SK-N-SH (cell line): ENCODE measurements around the gene CHCHD6. TPM values are rescaled to one million over a fixed set of nuclear protein-coding genes. Genes with fewer than 3 reads are reported as not detected.

Experiments used
- CTCF ChIA-PET: fragments of 300-600, 350-600 bp; formaldehyde crosslinking; extraction: SDS; loops from one replicate; lab custom pipeline; 2021; lab: Yijun Ruan, JAX
- POLR2A ChIA-PET: fragments of 350-600 bp; sonication (Branson Sonifier 250); formaldehyde crosslinking; extraction: SDS; loops from one replicate; lab custom pipeline; 2020; ENCODE audit warnings: antibody characterized with exemption, inconsistent platforms; lab: Yijun Ruan, JAX
- DNase-seq: peaks from one replicate; pipeline ENCODE4 v3.0.0; 2012
- H2AFZ ChIP-seq: fragments of 200-600 bp; sonication (generic); 2 replicates; pipeline ENCODE4 v1.8.1; 2016; ENCODE audit warnings: antibody characterized with exemption, mild to moderate bottlenecking, low read depth
- H3F3A ChIP-seq: fragments of 200-600 bp; sonication (generic); replicated peaks from 2 replicates; pipeline ENCODE3; 2016; ENCODE audit warnings: antibody characterized with exemption, mild to moderate bottlenecking; ENCODE audit not compliant: insufficient read depth
- H3K27ac ChIP-seq, 2 experiments: fragments of 200-500 bp in 1 of 2; fragments of 200-600 bp in 1 of 2; sonication (Bioruptor generic) in 1 of 2; sonication (generic), shearing (Covaris generic) in 1 of 2; 2 replicates each; pipeline versions ENCODE4 v1.5.1 to v1.6.1; 2014 to 2016; ENCODE audit warnings: low read depth in 2 of 2, inconsistent platforms in 1 of 2, low read length in 1 of 2, mild to moderate bottlenecking in 1 of 2, mixed read lengths in 1 of 2
- H3K27me3 ChIP-seq: fragments of 200-600 bp; sonication (generic), shearing (Covaris generic); 2 replicates; pipeline ENCODE4 v1.6.1; 2016; ENCODE audit warnings: mixed run types; ENCODE audit not compliant: insufficient read depth
- H3K36me3 ChIP-seq, 2 experiments: fragments of 200-500 bp in 1 of 2; fragments of 200-600 bp in 1 of 2; sonication (Bioruptor generic) in 1 of 2; sonication (generic) in 1 of 2; replicated peaks in 1 of 2; 2 replicates each; pipeline versions ENCODE3 to v1.5.1; 2014 to 2016; ENCODE audit warnings: low read length in 1 of 2, mild to moderate bottlenecking in 1 of 2; ENCODE audit not compliant: insufficient read depth in 2 of 2, control insufficient read depth in 1 of 2
- H3K4me1 ChIP-seq, 2 experiments: fragments of 200-500 bp in 1 of 2; fragments of 200-600 bp in 1 of 2; sonication (Bioruptor generic) in 1 of 2; sonication (generic), shearing (Covaris generic) in 1 of 2; 2 replicates each; pipeline versions ENCODE4 v1.5.1 to v1.6.1; 2014 to 2016; ENCODE audit warnings: low read depth in 1 of 2, low read length in 1 of 2, mixed run types in 1 of 2; ENCODE audit not compliant: insufficient read depth in 2 of 2, control insufficient read depth in 1 of 2
- H3K4me2 ChIP-seq: fragments of 200-600 bp; sonication (generic), shearing (Covaris generic); 2 replicates; pipeline ENCODE4 v1.6.1; 2017; ENCODE audit warnings: mixed run types
- H3K4me3 ChIP-seq, 2 experiments: fragments of 200-500 bp in 1 of 2; fragments of 200-600 bp in 1 of 2; sonication (Bioruptor generic) in 1 of 2; sonication (generic), shearing (Covaris generic) in 1 of 2; 2 replicates each; pipeline versions ENCODE4 v1.5.1 to v1.8.1; 2014 to 2016; ENCODE audit warnings: low read depth in 2 of 2, inconsistent platforms in 1 of 2, low read length in 1 of 2, mild to moderate bottlenecking in 1 of 2, mixed read lengths in 1 of 2, moderate library complexity in 1 of 2
- H3K79me2 ChIP-seq: fragments of 200-600 bp; sonication (generic); 2 replicates; pipeline ENCODE4 v1.8.1; 2017; ENCODE audit warnings: mild to moderate bottlenecking; ENCODE audit not compliant: insufficient read depth
- H3K9ac ChIP-seq: fragments of 200-600 bp; sonication (generic); 2 replicates; pipeline ENCODE4 v1.6.1; 2017; ENCODE audit warnings: mixed run types
- H3K9me2 ChIP-seq: fragments of 200-600 bp; sonication (generic); 2 replicates; pipeline ENCODE4 v1.6.1; 2017; ENCODE audit warnings: mixed run types
- H3K9me3 ChIP-seq: fragments of 200-600 bp; sonication (generic); 2 replicates; pipeline ENCODE4 v1.6.1; 2017; ENCODE audit warnings: mixed run types, mild to moderate bottlenecking, moderate library complexity
- H4K20me1 ChIP-seq: fragments of 200-600 bp; sonication (generic); 2 replicates; pipeline ENCODE4 v1.6.1; 2017; ENCODE audit warnings: mild to moderate bottlenecking, mixed run types; ENCODE audit not compliant: insufficient read depth
- ELF1 ChIP-seq: IDR thresholded peaks from 2 replicates; pipeline ENCODE4 v1.4.0; 2012
- EP300 ChIP-seq, 2 experiments: IDR thresholded peaks; 2 replicates each; pipeline versions ENCODE4 v1.4.0 to v1.6.1; 2012; ENCODE audit warnings: borderline replicate concordance in 1 of 2, low read depth in 1 of 2, low read length in 1 of 2
- EZH2phosphoT487 ChIP-seq: fragments of 200-600 bp; sonication (generic); IDR thresholded peaks from 2 replicates; pipeline ENCODE4 v1.6.1; 2017; ENCODE audit warnings: low read depth, mixed run types, mild to moderate bottlenecking, antibody characterized with exemption, moderate library complexity, borderline replicate concordance
- FOXJ3 ChIP-seq: sonication (generic); formaldehyde crosslinking; IDR thresholded peaks from 2 replicates; pipeline ENCODE4 v1.5.1; 2020; ENCODE audit warnings: mild to moderate bottlenecking, missing genetic modification reagents
- FOXM1 ChIP-seq: IDR thresholded peaks from 2 replicates; pipeline ENCODE4 v1.4.0; 2012; ENCODE audit warnings: low read depth, mild to moderate bottlenecking
- JUND ChIP-seq: IDR thresholded peaks from 2 replicates; pipeline ENCODE4 v1.4.0; 2012
- MEF2A ChIP-seq: IDR thresholded peaks from 2 replicates; pipeline ENCODE4 v1.4.0; 2012; ENCODE audit warnings: low read depth, borderline replicate concordance
- RAD21 ChIP-seq: IDR thresholded peaks from 2 replicates; pipeline ENCODE4 v1.6.1; 2012; ENCODE audit warnings: mild to moderate bottlenecking, low read length
- RFX5 ChIP-seq: IDR thresholded peaks from 2 replicates; pipeline ENCODE4 v1.6.1; 2012; ENCODE audit warnings: mild to moderate bottlenecking, improper control_type of control experiment, low read length
- SIN3A ChIP-seq: IDR thresholded peaks from 2 replicates; pipeline ENCODE4 v1.6.1; 2012; ENCODE audit warnings: low read depth, mild to moderate bottlenecking, low read length, moderate library complexity, borderline replicate concordance
- TCF12 ChIP-seq: IDR thresholded peaks from 2 replicates; pipeline ENCODE4 v1.4.0; 2012
- TEAD4 ChIP-seq: IDR thresholded peaks from 2 replicates; pipeline ENCODE4 v1.4.0; 2012; ENCODE audit warnings: mild to moderate bottlenecking, borderline replicate concordance; ENCODE audit not compliant: insufficient read depth
- WGBS: methylation state at CpG from one replicate; pipeline ENCODE4 v1.1.6; 2017; ENCODE audit warnings: low lambda C conversion rate; 5-methylcytosine and 5-hydroxymethylcytosine counted together
- polyA plus RNA-seq, 3 experiments: library from polyadenylated mRNA; depleted of rRNA; stranded (reverse); fragments of >200 nt; gene quantifications; 2 replicates each; pipeline ENCODE4 v1.2.3, GENCODE V29; 2012
- TF ChIP-seq, protein P1 (sequence below): IDR thresholded peaks from 2 replicates; pipeline ENCODE4 v1.6.1; 2012; ENCODE audit warnings: mild to moderate bottlenecking, low read depth, low read length, moderate library complexity
- TF ChIP-seq, protein P2 (sequence below): IDR thresholded peaks from 2 replicates; pipeline ENCODE4; 2012
- TF ChIP-seq, protein P3 (sequence below): fragments of 150-350 bp; IDR thresholded peaks from 2 replicates; pipeline ENCODE4 v1.6.1; 2016; ENCODE audit warnings: mild to moderate bottlenecking, low read depth, low read length
- TF ChIP-seq, protein P4 (sequence below): IDR thresholded peaks from 2 replicates; pipeline ENCODE4 v1.4.0; 2012; ENCODE audit warnings: low read depth

The CHCHD6 gene
- polyA plus RNA-seq, 1 of the 3 experiments (the other 2 are of a cell fraction): 42.5 TPM

DNA sequence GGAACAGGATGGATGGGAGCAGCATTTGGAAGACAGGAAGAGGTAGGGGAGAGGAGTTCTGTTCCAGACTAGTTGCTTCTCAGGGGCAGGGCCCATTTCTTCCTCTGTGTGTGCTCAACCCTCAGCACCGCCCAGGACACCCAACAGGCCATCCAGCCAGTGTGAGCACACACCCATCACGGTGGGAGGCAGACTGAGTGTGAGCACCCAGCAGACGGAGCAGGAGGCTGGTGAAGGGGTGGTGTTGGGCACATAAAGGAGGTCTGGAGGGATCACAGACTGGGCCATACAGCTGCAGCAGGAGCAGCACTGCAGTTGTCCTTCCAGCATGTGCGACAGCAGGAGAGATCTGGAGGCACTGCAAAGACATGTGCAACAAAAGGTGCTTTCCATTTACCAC lies 190.4 kb downstream of the CHCHD6 start:
- H3K36me3 ChIP-seq: no peaks in the 10 kb centered on the region
- H3K4me3 ChIP-seq: no peak overlapping the region
- no peaks in the 10 kb centered on the region for H4K20me1 ChIP-seq
- no peaks in the 10 kb centered on the region for H3K9me3 ChIP-seq
- H3K27me3 ChIP-seq: no peaks in the 10 kb centered on the region
- CTCF ChIA-PET: interaction anchor here (1.9 kb wide), 1 partner anchor 215 kb away, joined by 5 read pairs; no protein-coding TSS in a partner anchor
- no peaks in the 10 kb centered on the region for H3F3A ChIP-seq
- no peak for TF ChIP-seq SIN3A
- TF ChIP-seq, protein P1, sequence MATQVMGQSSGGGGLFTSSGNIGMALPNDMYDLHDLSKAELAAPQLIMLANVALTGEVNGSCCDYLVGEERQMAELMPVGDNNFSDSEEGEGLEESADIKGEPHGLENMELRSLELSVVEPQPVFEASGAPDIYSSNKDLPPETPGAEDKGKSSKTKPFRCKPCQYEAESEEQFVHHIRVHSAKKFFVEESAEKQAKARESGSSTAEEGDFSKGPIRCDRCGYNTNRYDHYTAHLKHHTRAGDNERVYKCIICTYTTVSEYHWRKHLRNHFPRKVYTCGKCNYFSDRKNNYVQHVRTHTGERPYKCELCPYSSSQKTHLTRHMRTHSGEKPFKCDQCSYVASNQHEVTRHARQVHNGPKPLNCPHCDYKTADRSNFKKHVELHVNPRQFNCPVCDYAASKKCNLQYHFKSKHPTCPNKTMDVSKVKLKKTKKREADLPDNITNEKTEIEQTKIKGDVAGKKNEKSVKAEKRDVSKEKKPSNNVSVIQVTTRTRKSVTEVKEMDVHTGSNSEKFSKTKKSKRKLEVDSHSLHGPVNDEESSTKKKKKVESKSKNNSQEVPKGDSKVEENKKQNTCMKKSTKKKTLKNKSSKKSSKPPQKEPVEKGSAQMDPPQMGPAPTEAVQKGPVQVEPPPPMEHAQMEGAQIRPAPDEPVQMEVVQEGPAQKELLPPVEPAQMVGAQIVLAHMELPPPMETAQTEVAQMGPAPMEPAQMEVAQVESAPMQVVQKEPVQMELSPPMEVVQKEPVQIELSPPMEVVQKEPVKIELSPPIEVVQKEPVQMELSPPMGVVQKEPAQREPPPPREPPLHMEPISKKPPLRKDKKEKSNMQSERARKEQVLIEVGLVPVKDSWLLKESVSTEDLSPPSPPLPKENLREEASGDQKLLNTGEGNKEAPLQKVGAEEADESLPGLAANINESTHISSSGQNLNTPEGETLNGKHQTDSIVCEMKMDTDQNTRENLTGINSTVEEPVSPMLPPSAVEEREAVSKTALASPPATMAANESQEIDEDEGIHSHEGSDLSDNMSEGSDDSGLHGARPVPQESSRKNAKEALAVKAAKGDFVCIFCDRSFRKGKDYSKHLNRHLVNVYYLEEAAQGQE: no peak
- H3K4me2 ChIP-seq: no peak overlapping the region
- H3K9ac ChIP-seq: no peak overlapping the region
- 100% methylated on average over 4 of the region's 4 CpGs for whole genome bisulfite sequencing
- no peak overlapping the region for H3K27ac ChIP-seq
- no peak overlapping the region for H2AFZ ChIP-seq
- no peak for DNase-seq
- no peaks in the 10 kb centered on the region for H3K79me2 ChIP-seq
- POLR2A ChIA-PET: no interaction called here
- H3K4me1 ChIP-seq: peaks cover 0 to 23% of the 10 kb centered on the region in 2 experiments; a peak in 2 of 4 replicates
- no peaks in the 10 kb centered on the region for H3K9me2 ChIP-seq

DNA sequence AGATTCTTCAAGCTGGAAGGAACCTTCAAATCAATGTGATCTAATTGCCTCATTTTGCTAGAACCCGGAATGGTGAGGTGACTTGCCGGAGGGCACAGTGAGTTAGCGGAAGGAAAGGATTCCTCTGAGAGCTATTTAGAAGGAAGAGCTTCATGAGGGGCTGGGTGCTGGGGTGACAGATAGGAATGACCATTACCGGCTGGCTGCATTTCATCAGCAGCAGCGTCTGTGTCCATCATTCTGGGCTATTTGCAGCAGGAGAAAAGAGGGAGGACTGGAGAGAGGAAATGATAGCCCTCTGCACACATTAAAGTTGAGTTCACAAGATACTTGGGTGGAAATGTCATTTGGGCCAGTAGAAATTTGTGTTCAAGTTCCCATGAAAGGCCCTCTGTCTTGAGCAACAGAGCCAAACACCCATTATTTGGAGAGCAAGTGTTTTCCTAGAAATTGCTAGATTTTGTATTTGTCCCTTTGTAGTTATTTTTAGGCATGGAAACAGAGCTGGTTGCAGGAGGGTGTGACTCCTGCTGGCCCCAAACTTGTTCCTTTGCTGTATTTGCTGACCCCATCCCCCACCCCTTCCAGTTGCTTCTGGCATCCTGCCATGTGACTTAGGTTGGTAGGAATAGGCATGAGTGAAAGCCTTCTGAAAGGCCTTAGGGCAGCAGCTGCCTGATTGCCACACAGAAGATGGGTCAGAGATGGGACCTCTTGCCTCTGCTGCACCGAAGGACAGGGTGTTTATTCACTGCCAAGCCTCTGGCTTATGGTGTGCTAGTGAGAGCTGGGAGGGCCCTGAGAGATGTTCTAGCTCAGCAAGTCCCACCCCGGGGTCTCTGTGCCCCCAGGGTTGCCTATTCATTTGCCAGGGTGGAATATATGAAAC lies 191.4 kb downstream of the CHCHD6 start:
- no peak overlapping the region for H2AFZ ChIP-seq
- POLR2A ChIA-PET: interaction anchor here (0.8 kb wide), 1 partner anchor 20 kb away, joined by 4 read pairs; no protein-coding TSS in a partner anchor
- TF ChIP-seq RFX5: no peak
- TF ChIP-seq, protein P2, sequence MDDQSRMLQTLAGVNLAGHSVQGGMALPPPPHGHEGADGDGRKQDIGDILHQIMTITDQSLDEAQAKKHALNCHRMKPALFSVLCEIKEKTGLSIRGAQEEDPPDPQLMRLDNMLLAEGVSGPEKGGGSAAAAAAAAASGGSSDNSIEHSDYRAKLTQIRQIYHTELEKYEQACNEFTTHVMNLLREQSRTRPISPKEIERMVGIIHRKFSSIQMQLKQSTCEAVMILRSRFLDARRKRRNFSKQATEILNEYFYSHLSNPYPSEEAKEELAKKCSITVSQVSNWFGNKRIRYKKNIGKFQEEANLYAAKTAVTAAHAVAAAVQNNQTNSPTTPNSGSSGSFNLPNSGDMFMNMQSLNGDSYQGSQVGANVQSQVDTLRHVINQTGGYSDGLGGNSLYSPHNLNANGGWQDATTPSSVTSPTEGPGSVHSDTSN: no peak
- TF ChIP-seq RAD21: no peak
- TF ChIP-seq, protein P3, sequence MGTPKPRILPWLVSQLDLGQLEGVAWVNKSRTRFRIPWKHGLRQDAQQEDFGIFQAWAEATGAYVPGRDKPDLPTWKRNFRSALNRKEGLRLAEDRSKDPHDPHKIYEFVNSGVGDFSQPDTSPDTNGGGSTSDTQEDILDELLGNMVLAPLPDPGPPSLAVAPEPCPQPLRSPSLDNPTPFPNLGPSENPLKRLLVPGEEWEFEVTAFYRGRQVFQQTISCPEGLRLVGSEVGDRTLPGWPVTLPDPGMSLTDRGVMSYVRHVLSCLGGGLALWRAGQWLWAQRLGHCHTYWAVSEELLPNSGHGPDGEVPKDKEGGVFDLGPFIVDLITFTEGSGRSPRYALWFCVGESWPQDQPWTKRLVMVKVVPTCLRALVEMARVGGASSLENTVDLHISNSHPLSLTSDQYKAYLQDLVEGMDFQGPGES: no peak
- TF ChIP-seq, protein P1: no peak
- no peak for TF ChIP-seq TEAD4
- no peak for TF ChIP-seq FOXM1
- TF ChIP-seq, protein P4, sequence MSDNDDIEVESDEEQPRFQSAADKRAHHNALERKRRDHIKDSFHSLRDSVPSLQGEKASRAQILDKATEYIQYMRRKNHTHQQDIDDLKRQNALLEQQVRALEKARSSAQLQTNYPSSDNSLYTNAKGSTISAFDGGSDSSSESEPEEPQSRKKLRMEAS: no peak
- no peak for TF ChIP-seq JUND
- TF ChIP-seq ELF1: no peak
- no peak for TF ChIP-seq TCF12
- TF ChIP-seq MEF2A: no peak
- TF ChIP-seq FOXJ3 (CRISPR knock-in tag): no peak
- TF ChIP-seq EP300 (IDR thresholded peaks at IDR 0.05; ENCODE audit: borderline replicate concordance in 1 of 2, low read depth in 1 of 2, low read length in 1 of 2): no peak
- TF ChIP-seq EZH2phosphoT487: no peak

More for the DNA sequence above, 191.4 kb downstream of the CHCHD6 start:
- no peak overlapping the region for H3K4me2 ChIP-seq
- H3F3A ChIP-seq: no peaks in the 10 kb centered on the region
- CTCF ChIA-PET: interaction anchor here (1.9 kb wide), 2 partner anchors 143 to 216 kb away, joined by 5 to 6 read pairs; no protein-coding TSS in a partner anchor
- H3K9me2 ChIP-seq: no peaks in the 10 kb centered on the region
- no peaks in the 10 kb centered on the region for H3K36me3 ChIP-seq
- WGBS: 89% methylated on average over 6 of the region's 7 CpGs
- no peaks in the 10 kb centered on the region for H4K20me1 ChIP-seq
- H3K27ac ChIP-seq: no peak overlapping the region
- H3K27me3 ChIP-seq: no peaks in the 10 kb centered on the region
- no peaks in the 10 kb centered on the region for H3K79me2 ChIP-seq
- no peak overlapping the region for H3K9ac ChIP-seq
- H3K4me3 ChIP-seq: no peak overlapping the region
- peaks cover 0 to 14% of the 10 kb centered on the region in 2 experiments; a peak in 2 of 4 replicates for H3K4me1 ChIP-seq
- DNase-seq: no peak
- H3K9me3 ChIP-seq: no peaks in the 10 kb centered on the region
